HG03342 (cell line): ENCODE results near the gene OTUB1.
"Not testable (repeated sequence)": the region's sequence is repeated elsewhere in the genome, so short reads cannot be mapped to it uniquely, and the experiment has no call there.

ENCODE experiments used
- ATAC-seq: cut with Tn5 transposase; IDR thresholded peaks from one replicate; pipeline ENCODE4 v1.9.1; 2021; ENCODE audit warnings: mild to moderate bottlenecking, moderate library complexity; ENCODE audit not compliant: unreplicated experiment

The OTUB1 gene

DNA sequence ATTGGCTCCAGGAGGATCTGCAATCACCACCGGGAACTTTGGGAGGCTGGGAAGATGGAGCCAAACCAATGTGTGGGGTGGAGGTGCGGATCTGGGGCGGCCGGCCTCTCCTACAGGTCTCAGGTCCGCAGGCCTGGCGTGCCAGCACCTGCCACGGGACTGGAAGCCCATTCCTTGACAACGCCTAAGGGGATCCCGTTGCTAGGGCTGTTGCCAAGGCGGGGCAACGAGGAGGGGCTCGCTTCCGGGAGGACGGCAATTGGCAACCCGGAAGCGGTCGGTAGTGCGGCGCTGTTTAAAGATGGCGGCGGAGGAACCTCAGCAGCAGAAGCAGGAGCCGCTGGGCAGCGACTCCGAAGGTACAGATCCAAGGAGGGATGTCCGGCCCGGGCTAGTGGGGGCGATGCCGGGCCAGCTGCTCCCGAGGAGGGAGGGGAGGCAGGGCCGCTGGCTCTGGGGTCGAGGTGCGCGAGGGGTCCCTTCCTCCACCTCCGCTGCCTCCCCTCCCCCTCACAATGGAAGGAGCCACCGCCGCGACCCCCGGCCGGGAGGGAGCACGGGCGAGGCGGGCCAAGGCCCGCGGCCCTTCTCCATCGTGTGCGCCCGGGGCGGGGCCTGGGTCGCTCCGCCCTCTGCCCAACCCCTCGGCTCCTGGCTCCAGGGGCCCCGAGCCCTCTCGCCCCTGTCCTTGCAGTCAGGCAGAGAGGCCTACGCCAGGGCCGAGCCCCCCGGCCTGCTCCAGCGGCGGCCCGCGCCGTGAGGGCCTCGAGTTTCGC lies at the start of gene OTUB1:
Gene OTUB1 (plus strand): TSS at position 283 of the 776 bp plus-strand sequence. CDS start 19 bp downstream, at position 302.
- ATAC-seq = peak; percentile 88

DNA sequence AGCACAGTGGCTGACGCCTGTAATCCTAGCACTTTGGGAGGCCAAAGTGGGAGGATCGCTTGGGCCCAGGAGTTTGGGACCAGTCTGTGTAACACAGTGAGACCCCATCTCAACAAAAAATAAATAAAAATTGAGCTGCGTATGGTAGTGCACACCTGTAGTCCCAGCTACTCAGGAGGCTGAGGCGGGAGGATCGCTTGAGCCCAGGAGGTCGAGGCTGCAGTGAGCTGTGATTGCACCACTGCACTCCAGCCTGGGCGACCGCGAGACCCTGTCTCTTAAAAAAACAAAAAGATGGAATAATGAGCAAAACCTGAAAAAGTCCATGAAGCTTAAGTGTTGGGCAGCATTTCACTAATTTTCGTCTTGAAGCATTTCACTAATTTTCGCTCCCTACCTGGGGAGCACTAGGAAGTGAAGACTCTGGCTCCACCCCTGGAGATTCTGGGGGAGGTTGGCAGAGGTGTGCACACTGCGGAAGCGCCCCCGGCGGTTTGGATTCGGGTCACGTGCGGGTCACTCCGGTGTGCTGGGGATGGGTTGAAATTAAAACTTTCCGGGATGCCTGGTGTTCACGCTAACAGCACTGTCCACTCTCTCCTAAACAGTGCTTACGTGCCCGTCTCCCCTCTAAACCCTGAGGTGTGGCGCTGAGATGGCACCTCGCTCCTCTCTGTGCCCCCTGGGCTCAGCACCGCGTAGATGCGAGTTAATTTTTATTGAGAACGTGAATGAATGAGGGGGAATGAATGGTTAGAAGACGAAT lies 48.3 kb upstream of the OTUB1 start:
- peak; percentile 2 for ATAC-seq

- peak; percentile 90 for ATAC-seq
These were observed 47.5 kb upstream of the OTUB1 start, which contains the start of gene NAA40 for GRCh38 chr11:63938479-63939396. Gene NAA40 (plus strand): TSS chr11:63939002. CDS start chr11:63939097, 95 bp downstream.

GRCh38 chr11:63939397-63939891 lies 46.8 kb upstream of the OTUB1 start:
- ATAC-seq = no peak

GRCh38 chr11:63940786-63941185 lies 45.5 kb upstream of the OTUB1 start:
- ATAC-seq = no peak

- ATAC-seq = no peak
These were observed 44.3 kb upstream of the OTUB1 start for GRCh38 chr11:63941901-63942300.

GRCh38 chr11:63942803-63943202 lies 43.4 kb upstream of the OTUB1 start:
- no peak for ATAC-seq

DNA sequence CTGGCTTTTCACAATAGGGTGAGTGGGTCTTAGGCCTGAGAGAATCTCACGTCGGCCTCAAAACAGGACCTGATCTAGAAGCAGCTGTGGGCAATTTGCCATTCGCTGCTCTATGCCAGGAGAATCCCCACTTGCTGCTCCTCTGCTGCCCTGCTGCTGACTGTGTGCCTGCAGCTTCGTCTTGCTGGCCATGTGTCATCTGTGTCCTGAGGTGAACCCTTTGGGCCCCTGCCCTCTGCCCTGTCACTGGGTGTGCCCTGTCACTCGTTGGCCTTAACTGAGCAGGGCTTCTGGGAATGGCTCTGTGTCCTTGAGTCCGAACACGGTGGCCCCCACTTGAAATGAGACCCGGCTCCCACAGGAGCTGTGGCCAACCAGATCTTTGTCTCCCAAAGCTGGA lies 41.3 kb upstream of the OTUB1 start:
- ATAC-seq = no peak

DNA sequence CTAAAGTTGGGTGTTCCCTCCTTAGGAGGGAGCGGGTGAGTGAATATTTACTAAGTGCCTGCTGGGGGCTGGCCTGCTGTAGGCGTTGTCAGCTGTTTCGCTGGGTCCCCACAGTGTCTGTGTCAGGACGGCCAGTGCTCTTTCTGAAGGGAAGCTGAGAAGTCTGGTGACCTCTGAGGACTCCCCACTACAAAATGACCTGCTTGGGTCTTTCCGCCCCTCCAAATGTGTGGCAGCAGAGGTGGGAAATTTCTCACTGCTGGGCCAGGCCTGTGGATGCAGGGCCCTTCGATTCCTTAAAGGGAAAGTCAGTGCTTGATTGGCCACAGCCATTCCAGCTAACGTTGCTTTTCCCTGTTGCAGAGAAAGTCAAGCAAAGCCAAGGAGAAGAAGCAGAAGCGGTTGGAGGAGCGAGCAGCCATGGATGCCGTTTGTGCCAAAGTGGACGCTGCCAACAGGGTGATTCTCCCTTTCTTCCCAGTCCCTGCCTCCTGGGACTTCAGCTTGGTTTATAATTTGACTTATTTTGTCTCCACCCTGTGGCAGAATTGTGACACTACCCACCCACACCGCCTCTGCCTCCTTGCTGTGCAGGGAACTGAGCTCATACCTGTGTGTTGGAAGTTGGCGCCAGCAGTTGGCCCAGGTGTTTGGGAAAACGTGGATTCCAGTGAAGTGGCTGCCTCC lies 40.6 kb upstream of the OTUB1 start:
- ATAC-seq = no peak

- ATAC-seq = no peak
These were observed 34.3 kb upstream of the OTUB1 start for GRCh38 chr11:63951779-63952536.

GRCh38 chr11:63952570-63952969 lies 33.7 kb upstream of the OTUB1 start:
- no peak for ATAC-seq

DNA sequence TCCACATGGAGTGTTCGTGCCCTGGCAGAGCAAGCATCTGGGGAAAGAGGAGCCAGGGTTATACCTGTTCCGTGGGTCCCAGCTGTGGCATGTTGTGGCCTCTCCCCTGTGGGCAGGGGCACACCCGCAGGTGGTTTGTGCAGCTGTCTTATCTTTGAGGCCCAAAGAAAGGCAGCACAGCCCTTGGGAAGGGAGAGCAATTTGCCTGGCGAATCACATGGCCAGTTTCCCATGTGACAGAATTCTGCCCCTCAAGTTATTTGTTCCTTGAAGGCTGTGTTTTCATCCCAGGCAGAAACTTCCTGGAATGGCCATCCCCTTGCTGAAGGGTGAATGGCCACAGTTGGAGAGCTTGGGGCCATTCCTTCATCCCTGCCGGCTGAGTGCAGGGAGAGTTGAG lies 28.2 kb upstream of the OTUB1 start:
- no peak for ATAC-seq

GRCh38 chr11:63961608-63962412 lies 24.4 kb upstream of the OTUB1 start:
- no peak for ATAC-seq

DNA sequence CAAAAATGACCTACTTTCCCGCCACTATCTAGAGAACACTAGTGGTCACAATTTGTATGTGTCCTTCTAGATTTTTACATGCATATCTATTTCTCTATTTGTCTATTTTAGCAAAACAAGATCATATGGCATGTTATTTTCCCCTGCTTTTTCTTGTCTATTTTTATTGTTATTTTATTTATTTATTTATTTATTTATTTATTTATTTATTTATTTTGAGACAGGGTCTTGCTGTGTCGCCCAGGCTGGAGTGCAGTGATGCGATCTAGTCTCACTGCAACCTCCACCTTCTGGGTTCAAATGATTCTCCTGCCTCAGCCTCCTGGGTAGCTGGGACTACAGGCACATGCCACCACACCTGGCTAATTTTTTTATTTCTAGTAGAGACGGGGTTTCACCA lies 22.3 kb upstream of the OTUB1 start:
- ATAC-seq = not testable (repeated sequence)

GRCh38 chr11:63966444-63966843 lies 19.8 kb upstream of the OTUB1 start:
- ATAC-seq = no peak

DNA sequence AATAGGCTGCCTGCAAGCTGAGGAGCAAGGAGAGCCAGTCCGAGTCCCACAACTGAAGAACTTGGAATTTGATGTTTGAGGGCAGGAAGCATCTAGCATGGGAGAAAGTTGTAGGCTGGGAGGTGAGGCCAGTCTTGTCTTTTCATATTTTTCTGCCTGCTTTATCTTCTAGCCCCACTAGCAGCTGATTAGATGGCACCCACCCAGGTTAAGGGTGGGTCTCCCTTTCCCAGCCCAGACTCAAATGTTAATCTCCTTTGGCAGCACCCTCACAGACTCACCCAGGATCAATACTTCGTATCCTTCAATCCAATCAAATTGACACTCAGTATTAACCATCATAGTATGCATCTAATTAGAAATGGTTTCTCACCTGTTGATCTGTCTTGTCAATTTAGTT lies 16.8 kb upstream of the OTUB1 start:
- no peak for ATAC-seq

GRCh38 chr11:63970902-63971301 lies 15.3 kb upstream of the OTUB1 start:
- ATAC-seq = no peak

- not testable (repeated sequence) for ATAC-seq
These were observed 12.4 kb upstream of the OTUB1 start for GRCh38 chr11:63973912-63974258.
